DOHH2 (cell line): Measurements from ENCODE around the gene CEACAM7.

Experiments
- H3F3A ChIP-seq: fragments of 200-600 bp; sonication (generic), shearing (Covaris generic); 2 replicates; pipeline ENCODE4 v1.6.0; 2016; ENCODE audit warnings: antibody characterized with exemption, mild to moderate bottlenecking; ENCODE audit not compliant: control insufficient read depth, insufficient read depth
- H3K27ac ChIP-seq: fragments of 200-600 bp; sonication (generic); 2 replicates; pipeline ENCODE4 v1.5.1; 2014; ENCODE audit warnings: low read depth, mild to moderate bottlenecking, low read length, moderate library complexity
- H3K27me3 ChIP-seq: fragments of 200-600 bp; sonication (generic); 2 replicates; pipeline ENCODE4 v1.6.1; 2014; ENCODE audit warnings: mild to moderate bottlenecking, low read length, mixed read lengths; ENCODE audit not compliant: control insufficient read depth
- H3K36me3 ChIP-seq: fragments of 200-600 bp; sonication (generic); 2 replicates; pipeline ENCODE4 v1.6.1; 2014; ENCODE audit warnings: mild to moderate bottlenecking, low read length, moderate library complexity, mixed read lengths; ENCODE audit not compliant: control insufficient read depth
- H3K4me1 ChIP-seq: fragments of 200-600 bp; sonication (generic); 2 replicates; pipeline ENCODE4 v1.6.1; 2014; ENCODE audit warnings: mild to moderate bottlenecking, low read length, mixed read lengths; ENCODE audit not compliant: control insufficient read depth
- H3K4me2 ChIP-seq: fragments of 200-600 bp; sonication (generic); 2 replicates; pipeline ENCODE4 v1.6.0; 2014; ENCODE audit warnings: mild to moderate bottlenecking, low read length, moderate library complexity
- H3K4me3 ChIP-seq: fragments of 200-600 bp; sonication (generic); 2 replicates; pipeline ENCODE4 v1.5.1; 2014; ENCODE audit warnings: mild to moderate bottlenecking, low read length, mixed read lengths
- H3K79me2 ChIP-seq: fragments of 200-600 bp; sonication (generic); 2 replicates; pipeline ENCODE4 v1.6.1; 2014; ENCODE audit warnings: mild to moderate bottlenecking, low read length, mixed read lengths; ENCODE audit not compliant: control insufficient read depth
- H3K9me2 ChIP-seq: fragments of 200-600 bp; sonication (generic); replicated peaks from 2 replicates; pipeline ENCODE4 v1.6.1; 2014; ENCODE audit warnings: mild to moderate bottlenecking, low read length, mixed read lengths; ENCODE audit not compliant: control insufficient read depth
- H3K9me3 ChIP-seq: fragments of 200-600 bp; sonication (generic); 2 replicates; pipeline ENCODE4 v1.6.1; 2014; ENCODE audit warnings: antibody characterized with exemption, low read length, mixed read lengths; ENCODE audit not compliant: control insufficient read depth, insufficient read depth
- H4K20me1 ChIP-seq: fragments of 200-600 bp; sonication (generic); 2 replicates; pipeline ENCODE4 v1.6.0; 2014; ENCODE audit warnings: low read depth, mild to moderate bottlenecking, antibody characterized with exemption, low read length, moderate library complexity; ENCODE audit not compliant: control insufficient read depth, insufficient read depth
- EZH2phosphoT487 ChIP-seq: fragments of 200-600 bp; sonication (generic); IDR thresholded peaks from 2 replicates; pipeline ENCODE4 v1.6.1; 2017; ENCODE audit warnings: borderline replicate concordance, mild to moderate bottlenecking, antibody characterized with exemption, low read length, moderate library complexity, mixed read lengths
- TF ChIP-seq, protein P1 (sequence below): fragments of 200-600 bp; sonication (generic); IDR thresholded peaks from one replicate; pipeline ENCODE4 v1.5.1; 2014; ENCODE audit warnings: antibody characterized with exemption, mild to moderate bottlenecking, low read depth, low read length; ENCODE audit not compliant: poor library complexity, severe bottlenecking

The CEACAM7 gene

DNA sequence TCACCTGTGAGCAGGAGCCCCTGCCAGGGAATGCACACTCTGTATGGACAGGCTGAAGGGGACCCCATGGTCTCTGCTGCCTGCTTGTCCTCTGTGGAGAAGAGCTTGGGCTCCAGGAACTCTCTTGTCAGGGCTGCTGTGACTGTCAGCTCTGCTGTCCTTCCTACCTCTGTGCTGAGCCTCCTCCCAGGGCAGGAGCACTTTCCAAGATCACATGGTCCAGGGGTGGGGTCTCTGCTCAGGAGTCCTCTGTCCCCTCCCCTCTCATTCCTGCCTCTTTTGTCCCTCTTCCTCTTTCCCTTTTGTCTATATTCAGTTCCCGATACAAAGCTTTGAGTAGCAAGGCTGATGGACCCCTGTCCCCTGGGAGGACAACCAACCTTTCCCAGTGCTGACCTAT, at the start of gene CEACAM7:
CEACAM7 (minus strand) TSS at position 173 of the 400 bp plus-strand sequence; CDS start at position 68, 105 bp downstream.
- Histone ChIP-seq H3K27ac (no peak within 1 kb of the TSS), H4K20me1 (no peaks in the 10 kb centered on the region; the same call in 1 of the 2 replicates), H3K9me3 (no peaks in the 10 kb centered on the region), H3K79me2 (no peaks in the 10 kb centered on the region), H3K4me3 (no peak within 1 kb of the TSS), H3K4me1 (no peaks in the 10 kb centered on the region), H3K9me2 (no peaks in the 10 kb centered on the region), H3K27me3 (peaks cover 6% of the 10 kb centered on the region; the same call in 1 of the 2 replicates), H3K4me2 (no peak within 1 kb of the TSS), H3K36me3 (no peaks in the 10 kb centered on the region), H3F3A (no peaks in the 10 kb centered on the region)
- TF ChIP-seq EZH2phosphoT487, result no peak
- TF ChIP-seq, protein P1, sequence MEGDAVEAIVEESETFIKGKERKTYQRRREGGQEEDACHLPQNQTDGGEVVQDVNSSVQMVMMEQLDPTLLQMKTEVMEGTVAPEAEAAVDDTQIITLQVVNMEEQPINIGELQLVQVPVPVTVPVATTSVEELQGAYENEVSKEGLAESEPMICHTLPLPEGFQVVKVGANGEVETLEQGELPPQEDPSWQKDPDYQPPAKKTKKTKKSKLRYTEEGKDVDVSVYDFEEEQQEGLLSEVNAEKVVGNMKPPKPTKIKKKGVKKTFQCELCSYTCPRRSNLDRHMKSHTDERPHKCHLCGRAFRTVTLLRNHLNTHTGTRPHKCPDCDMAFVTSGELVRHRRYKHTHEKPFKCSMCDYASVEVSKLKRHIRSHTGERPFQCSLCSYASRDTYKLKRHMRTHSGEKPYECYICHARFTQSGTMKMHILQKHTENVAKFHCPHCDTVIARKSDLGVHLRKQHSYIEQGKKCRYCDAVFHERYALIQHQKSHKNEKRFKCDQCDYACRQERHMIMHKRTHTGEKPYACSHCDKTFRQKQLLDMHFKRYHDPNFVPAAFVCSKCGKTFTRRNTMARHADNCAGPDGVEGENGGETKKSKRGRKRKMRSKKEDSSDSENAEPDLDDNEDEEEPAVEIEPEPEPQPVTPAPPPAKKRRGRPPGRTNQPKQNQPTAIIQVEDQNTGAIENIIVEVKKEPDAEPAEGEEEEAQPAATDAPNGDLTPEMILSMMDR, result no peak

DNA sequence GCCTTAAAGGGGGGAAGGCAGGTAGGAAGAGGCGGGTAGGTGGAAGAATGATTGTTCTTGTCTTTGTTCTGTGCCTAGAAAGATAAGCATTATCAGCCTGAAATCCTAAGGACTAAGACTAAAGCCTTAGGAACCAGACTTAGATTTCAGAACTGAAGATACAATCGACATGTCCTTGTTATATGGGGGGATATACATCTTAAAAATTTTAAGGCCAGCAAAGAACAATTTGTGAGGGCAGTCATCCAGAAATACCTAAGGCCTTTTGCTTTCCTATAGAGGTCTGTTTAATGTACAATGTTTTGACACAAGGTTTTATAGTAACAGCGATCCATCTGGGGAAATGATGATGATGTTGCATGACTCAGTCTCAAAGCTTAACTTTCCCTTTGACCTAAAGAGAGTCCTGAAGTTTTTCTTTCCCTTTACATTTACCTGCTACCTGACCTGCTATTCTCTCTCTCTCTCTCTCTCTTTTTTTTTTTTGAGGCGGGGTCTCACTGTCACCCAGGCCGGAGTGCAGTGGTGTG, 47.1 kb upstream of the CEACAM7 start:
- no peaks in the 10 kb centered on the region for H3K9me2 ChIP-seq
- no peaks in the 10 kb centered on the region for H3K36me3 ChIP-seq
- H3K27ac ChIP-seq, result no peak overlapping the region
- no peak overlapping the region for H3K4me3 ChIP-seq
- no peak overlapping the region for H3K4me2 ChIP-seq
- peaks cover 46% of the 10 kb centered on the region for H3K27me3 ChIP-seq
- H3K9me3 ChIP-seq, result no peaks in the 10 kb centered on the region
- no peaks in the 10 kb centered on the region for H3K4me1 ChIP-seq
- H4K20me1 ChIP-seq, result no peaks in the 10 kb centered on the region
- H3K79me2 ChIP-seq, result no peaks in the 10 kb centered on the region
- TF ChIP-seq, protein P1, result no peak
- no peak for TF ChIP-seq EZH2phosphoT487
- no peaks in the 10 kb centered on the region for H3F3A ChIP-seq

DNA sequence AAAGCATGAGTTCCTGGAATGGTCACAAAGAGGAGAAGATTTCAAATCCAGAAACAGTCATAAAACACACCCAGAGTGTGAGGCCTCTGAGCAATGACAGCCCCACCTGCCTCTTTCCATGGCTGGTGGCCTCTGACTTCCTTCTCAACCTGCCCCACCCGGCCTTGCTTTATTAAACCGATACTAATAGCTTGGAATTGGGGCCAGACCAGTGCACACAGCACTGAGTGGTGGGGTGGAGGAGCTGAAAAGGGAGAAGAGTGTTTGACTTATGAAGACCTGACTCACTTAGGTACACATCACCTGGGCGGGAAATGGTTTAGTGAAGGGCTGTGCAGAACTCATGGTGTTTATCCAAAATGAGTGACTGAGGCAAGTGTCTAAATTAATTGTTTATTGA, 46.5 kb upstream of the CEACAM7 start:
- Histone ChIP-seq H3K9me2 (no peaks in the 10 kb centered on the region), H3F3A (no peaks in the 10 kb centered on the region), H4K20me1 (no peaks in the 10 kb centered on the region), H3K27ac (no peak overlapping the region), H3K4me2 (no peak overlapping the region), H3K4me3 (no peak overlapping the region), H3K36me3 (no peaks in the 10 kb centered on the region), H3K27me3 (peaks cover 42% of the 10 kb centered on the region), H3K4me1 (no peaks in the 10 kb centered on the region), H3K9me3 (no peaks in the 10 kb centered on the region), H3K79me2 (no peaks in the 10 kb centered on the region)
- TF ChIP-seq, protein P1, result no peak
- no peak for TF ChIP-seq EZH2phosphoT487
